ENCODE results near the gene ANKRD45.
"Not testable (repeated sequence)": the region's sequence is repeated elsewhere in the genome, so short reads cannot be mapped to it uniquely, and the experiment has no call there.

- TF ChIP-seq CTCF (IDR thresholded peaks at IDR 0.05 in 2 of 3, conservative IDR thresholded peaks at IDR 0.05 in 1 of 3; ENCODE audit: borderline replicate concordance in 1 of 3, insufficient read depth in 1 of 3, low read depth in 2 of 3, low read length in 2 of 3); EZH2phosphoT487 (IDR thresholded peaks at IDR 0.05; ENCODE audit: borderline replicate concordance); YY1 (IDR thresholded peaks at IDR 0.05; ENCODE audit: extremely low read depth, insufficient replicate concordance, low read depth, low read length); POLR2A (IDR thresholded peaks at IDR 0.05; ENCODE audit: borderline replicate concordance, extremely low read depth, insufficient read depth, insufficient read length); ELF1 (IDR thresholded peaks at IDR 0.05; ENCODE audit: borderline replicate concordance, low read depth); MAX (IDR thresholded peaks at IDR 0.05); EZH2 (IDR thresholded peaks at IDR 0.05); RAD21 (IDR thresholded peaks at IDR 0.05; ENCODE audit: low read depth); EGR1 (IDR thresholded peaks at IDR 0.05; ENCODE audit: low read depth); FOSL1 (IDR thresholded peaks at IDR 0.05; ENCODE audit: low read depth); JUND (IDR thresholded peaks at IDR 0.05); TCF7L2 (IDR thresholded peaks at IDR 0.05; ENCODE audit: borderline replicate concordance, extremely low read depth, insufficient read depth, insufficient read length); ATF3 (IDR thresholded peaks at IDR 0.05); CBX3 (IDR thresholded peaks at IDR 0.05; ENCODE audit: low read depth): not testable (repeated sequence)
Measured at GRCh38 chr1:173563846-173564245, 105.8 kb downstream of the ANKRD45 start.

All from HCT116 (cell line).